Heart right ventricle (tissue), 16 donors: ENCODE results near the gene PTPRG. TPM values are rescaled to one million over a fixed set of nuclear protein-coding genes. Genes with fewer than 3 reads are reported as not detected.

ENCODE experiments used
- ATAC-seq, 8 donors: fragments of 200-7000 bp; cut with Tn5 transposase; one replicate each; pipeline ENCODE4 v1.9.1; 2020; ENCODE audit warnings: mild to moderate bottlenecking in 8 of 8, moderate library complexity in 8 of 8, moderate number of reproducible peaks in 1 of 8
- DNase-seq, 2 donors: peaks; one replicate each; pipeline ENCODE4 v3.0.0-alpha.2; 2020
- H3K27ac ChIP-seq, 10 donors: fragments of 200-600 bp; sonication (generic) in 2 of 10; one replicate each; pipeline versions ENCODE4 v1.5.0 to v1.8.0; 2020 to 2022; ENCODE audit warnings: mild to moderate bottlenecking in 3 of 10
- H3K27me3 ChIP-seq, 7 donors: fragments of 200-600 bp; one replicate each; pipeline ENCODE4 v1.8.0; 2021 to 2022; ENCODE audit warnings: mild to moderate bottlenecking in 2 of 7
- H3K36me3 ChIP-seq, 9 donors: fragments of 200-600 bp; sonication (generic) in 1 of 9; one replicate each; pipeline versions ENCODE4 v1.5.0 to v1.8.0; 2020 to 2022; ENCODE audit warnings: mild to moderate bottlenecking in 2 of 9
- H3K4me1 ChIP-seq, 9 donors: fragments of 200-600 bp; sonication (generic) in 1 of 9; one replicate each; pipeline versions ENCODE4 v1.5.0 to v1.8.0; 2020 to 2022; ENCODE audit warnings: mild to moderate bottlenecking in 4 of 9
- H3K4me3 ChIP-seq, 10 donors: fragments of 200-600 bp; sonication (generic) in 2 of 10; one replicate each; pipeline versions ENCODE4 v1.5.0 to v1.8.0; 2020 to 2022; ENCODE audit warnings: mild to moderate bottlenecking in 7 of 10, moderate library complexity in 2 of 10
- H3K9me3 ChIP-seq, 11 donors: fragments of 200-600 bp in 10 of 11; sonication (generic) in 2 of 11; one replicate each; pipeline versions ENCODE4 v1.5.0 to v1.8.0; 2013 to 2022; ENCODE audit warnings: mild to moderate bottlenecking in 2 of 11, control low read depth in 1 of 11, moderate library complexity in 1 of 11
- WGBS, 2 donors: extraction: QIAGEN DNeasy Blood & Tissue Kit; methylation state at CpG; one replicate each; pipeline ENCODE4 v1.1.7; 2013; ENCODE audit warnings: inconsistent platforms in 1 of 2; 5-methylcytosine and 5-hydroxymethylcytosine counted together
- intact Hi-C, 10 donors: fragments of 100-400 bp; cut with DNase I; formaldehyde crosslinking; loops; one replicate each; pipeline versions ENCODE4 v1.11.1 to v1.14.2; 2022
- polyA plus RNA-seq, 2 donors: library from polyadenylated mRNA; stranded (reverse); fragments of 200-250 nt; gene quantifications; one replicate each; pipeline ENCODE4 v1.2.3, GENCODE V29; 2013
- total RNA-seq, 10 donors: library from RNA; stranded (reverse); fragmentation: NEBNext Ultra II Directional in 3 of 10; extraction: Animal tissue kit (Norgen Biotek cat#: 25700) in 3 of 10; gene quantifications; one replicate each; pipeline versions ENCODE4 v1.2.1 to v1.2.4, GENCODE V29; 2021 to 2023
- TF ChIP-seq, protein P1 (sequence below), 9 donors: fragments of 200-600 bp; sonication (generic) in 2 of 9; IDR thresholded peaks; one replicate each; pipeline versions ENCODE4 v1.5.0 to v1.8.0; 2021 to 2022; ENCODE audit warnings: antibody characterized with exemption in 9 of 9, mild to moderate bottlenecking in 5 of 9, moderate library complexity in 1 of 9
- donor health status: Arrhythmogenic right ventricular cardiomyopathy.
- donor health status: ischemic (EF 13 %, LVEDD 7.1; RV severe dilation, severe dysfunction).
- donor health status: healthy with polysubstance abuse.
- donor health status: DM: no; HTN: yes; CAD: no.
- donor health status: DM: no; HTN: no; CAD: no.
- donor health status: ischemic (EF 25% LVEDD 6.9; RV normal size, moderate dysfunction).
- donor health status: ischemic (EF 25% LVEDD 5.7; RV mildly dilated, moderate dysfunction).
- donor health status: healthy.
- donor health status: DM: yes; HTN: yes; CAD: no.
- donor health status: Ischemic cardiomyopathy.
- donor health status: ischemic (EF 35%, LVEDD 5.7; RV mildly dilated, moderate dysfunction).
- donor health status: nonischemic (EF 11% LVEDD 7.7; RV severe dilation, severe dysfunction).
- donor health status: DM: yes; HTN: yes; CAD: no.
- donor health status: PGD.
- donor health status: ischemic (EF 29% LVEDD 5.4; RV normal size, mild dysfunction).
- donor health status: nonischemic (EF 23%, LVEDD 6.1; RV moderate dilation, normal function).

The PTPRG gene
- total and polyA plus RNA-seq, 12 donors = 10.1 to 38.3 (median 32.6) TPM

DNA sequence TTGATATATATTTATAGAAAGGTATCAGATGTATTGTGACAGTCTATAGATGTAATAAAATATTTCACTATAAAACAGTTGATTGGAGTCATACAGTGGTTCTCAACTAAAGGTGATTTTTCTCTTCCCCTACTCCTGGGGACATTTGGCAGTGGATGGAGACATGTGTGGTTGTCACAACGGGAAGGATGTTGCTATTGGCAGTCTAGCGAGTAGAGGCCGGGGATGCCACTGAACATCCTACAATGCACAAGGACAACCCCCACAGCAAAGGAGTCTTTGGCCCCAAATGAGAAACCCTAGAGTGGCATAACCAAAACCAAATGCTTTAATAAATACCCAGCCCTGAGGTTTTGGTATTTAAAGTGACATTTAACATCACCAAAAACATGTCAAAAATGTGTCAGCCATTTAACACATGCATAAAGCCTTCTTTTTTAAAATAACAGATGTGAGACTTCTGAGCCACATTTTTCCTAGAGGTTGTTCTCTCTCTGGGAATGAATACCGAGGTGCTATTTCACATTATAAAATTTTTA lies 367.5 kb downstream of the PTPRG start:
- ATAC-seq = no peak
- Histone ChIP-seq H3K27ac (peak overlapping the region in 4 of 10 donors; percentile 5 to 81 (median 76)), H3K27me3 (no peaks in the 10 kb centered on the region), H3K4me3 (no peak overlapping the region), H3K4me1 (peaks cover 22 to 63% (median 50%) of the 10 kb centered on the region in 9 donors), H3K36me3 (no peaks in the 10 kb centered on the region), H3K9me3 (no peaks in the 10 kb centered on the region)
- WGBS, 2 donors = 58 to 59% methylated on average over 4 of the region's 4 CpGs
- DNase-seq = no peak
- intact Hi-C loops = loop anchor here in 5 of 10 donors (5.0 to 10.0 kb wide), 8 partner anchors 62 to 367 kb away; partner anchors contain the start of gene PTPRG (in 3 of the 5)
- TF ChIP-seq, protein P1, sequence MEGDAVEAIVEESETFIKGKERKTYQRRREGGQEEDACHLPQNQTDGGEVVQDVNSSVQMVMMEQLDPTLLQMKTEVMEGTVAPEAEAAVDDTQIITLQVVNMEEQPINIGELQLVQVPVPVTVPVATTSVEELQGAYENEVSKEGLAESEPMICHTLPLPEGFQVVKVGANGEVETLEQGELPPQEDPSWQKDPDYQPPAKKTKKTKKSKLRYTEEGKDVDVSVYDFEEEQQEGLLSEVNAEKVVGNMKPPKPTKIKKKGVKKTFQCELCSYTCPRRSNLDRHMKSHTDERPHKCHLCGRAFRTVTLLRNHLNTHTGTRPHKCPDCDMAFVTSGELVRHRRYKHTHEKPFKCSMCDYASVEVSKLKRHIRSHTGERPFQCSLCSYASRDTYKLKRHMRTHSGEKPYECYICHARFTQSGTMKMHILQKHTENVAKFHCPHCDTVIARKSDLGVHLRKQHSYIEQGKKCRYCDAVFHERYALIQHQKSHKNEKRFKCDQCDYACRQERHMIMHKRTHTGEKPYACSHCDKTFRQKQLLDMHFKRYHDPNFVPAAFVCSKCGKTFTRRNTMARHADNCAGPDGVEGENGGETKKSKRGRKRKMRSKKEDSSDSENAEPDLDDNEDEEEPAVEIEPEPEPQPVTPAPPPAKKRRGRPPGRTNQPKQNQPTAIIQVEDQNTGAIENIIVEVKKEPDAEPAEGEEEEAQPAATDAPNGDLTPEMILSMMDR (IDR thresholded peaks at IDR 0.05) = no peak

DNA sequence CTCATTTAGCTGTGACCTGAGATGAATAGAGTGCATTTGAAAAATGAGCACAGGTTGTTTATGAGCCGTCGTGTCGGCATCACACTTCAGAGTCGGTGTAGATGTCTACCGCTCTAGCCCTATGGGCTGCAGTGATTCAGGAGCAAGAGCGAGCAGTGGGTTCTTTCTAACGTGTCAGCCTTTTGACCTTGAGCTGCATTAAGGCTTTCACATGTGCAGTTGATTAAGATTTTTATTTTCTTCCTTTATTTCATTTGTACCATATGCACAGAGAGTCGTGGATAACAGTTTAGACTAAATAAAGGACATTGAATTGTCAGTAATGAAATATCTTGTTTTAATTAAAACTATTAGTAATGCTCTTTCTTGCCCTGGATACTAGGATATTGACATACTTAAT lies 368.2 kb downstream of the PTPRG start:
- WGBS, 2 donors = 90 to 94% methylated on average over 8 of the region's 8 CpGs
- DNase-seq = no peak
- TF ChIP-seq, protein P1 (IDR thresholded peaks at IDR 0.05) = no peak
- no peak for ATAC-seq
- no peaks in the 10 kb centered on the region for H3K36me3 ChIP-seq
- H3K27me3 ChIP-seq = no peaks in the 10 kb centered on the region
- H3K9me3 ChIP-seq = peaks cover 0 to 4% (median 0%) of the 10 kb centered on the region in 11 donors
- no peak overlapping the region for H3K4me3 ChIP-seq
- intact Hi-C loops = loop anchor here in 7 of 10 donors (5.0 to 10.0 kb wide), 9 partner anchors 62 to 367 kb away; partner anchors contain the start of gene PTPRG (in 5 of the 7)
- peaks cover 22 to 55% (median 42%) of the 10 kb centered on the region in 9 donors for H3K4me1 ChIP-seq
- peak overlapping the region in 5 of 10 donors; percentile 2 to 78 (median 5) for H3K27ac ChIP-seq

DNA sequence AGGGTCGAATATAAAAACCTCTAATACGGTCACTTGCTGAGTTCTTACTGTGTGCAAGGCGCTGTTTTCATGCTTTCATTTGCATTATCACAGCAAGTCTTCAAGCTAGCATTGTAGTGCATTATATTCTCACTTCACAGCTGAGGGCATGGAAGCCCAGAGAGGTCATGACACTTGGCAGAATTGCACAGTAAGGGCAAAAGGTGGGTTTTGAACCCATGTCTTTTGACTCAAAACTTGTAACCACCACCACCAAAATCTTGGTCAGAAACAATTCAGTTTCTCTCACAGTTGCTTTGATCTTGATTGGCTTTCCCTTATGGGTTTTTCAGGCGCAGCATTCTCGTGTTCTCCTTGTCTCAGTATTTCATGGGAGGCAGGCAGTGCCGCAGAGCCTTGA lies 371.1 kb downstream of the PTPRG start:
- no peaks in the 10 kb centered on the region for H3K36me3 ChIP-seq
- intact Hi-C loops = loop anchor here in 3 of 10 donors (5.0 to 10.0 kb wide), 4 partner anchors 68 to 370 kb away; partner anchors contain the start of gene PTPRG (in 2 of the 3)

DNA sequence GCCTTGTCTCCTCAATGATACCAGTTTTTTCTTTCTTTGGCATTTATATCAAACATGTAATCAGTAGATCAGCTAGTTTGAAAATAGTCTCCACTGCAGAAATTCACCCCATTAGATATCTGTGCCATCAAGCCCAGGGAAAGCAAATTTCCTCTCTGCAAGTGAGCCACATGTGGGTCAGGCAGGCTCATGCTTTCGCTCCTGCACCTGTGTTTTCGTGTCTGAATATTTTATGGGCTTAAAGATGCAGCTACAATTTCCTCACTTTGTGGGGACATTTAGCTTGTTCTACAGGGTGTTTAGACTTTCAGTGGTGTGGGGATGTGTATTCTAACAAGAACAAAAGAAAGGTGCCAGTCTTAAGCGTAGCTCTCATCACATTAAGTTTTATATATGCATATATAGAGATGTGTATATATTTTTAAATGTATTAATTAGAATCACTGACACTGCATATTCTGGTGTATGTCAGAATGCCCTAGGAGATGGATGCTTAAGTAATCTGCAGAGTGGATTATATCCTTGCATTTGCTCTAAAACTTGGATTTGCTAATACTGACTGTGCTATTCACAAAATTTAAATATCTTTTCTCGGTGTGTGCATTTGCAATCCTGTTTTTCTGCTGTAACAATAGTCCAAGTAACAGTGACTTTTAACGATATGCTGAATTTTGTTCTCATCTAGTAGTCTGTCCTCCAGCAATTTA lies 372.6 kb downstream of the PTPRG start:
- H3K27me3 ChIP-seq = no peaks in the 10 kb centered on the region
- DNase-seq (no peak), ATAC-seq (no peak)
- peaks cover under 1 to 25% (median 6%) of the 10 kb centered on the region in 9 donors for H3K4me1 ChIP-seq
- intact Hi-C loops = loop anchor here in 3 of 10 donors (5.0 to 10.0 kb wide), 4 partner anchors 69 to 372 kb away; partner anchors contain the start of gene PTPRG (in 2 of the 3)
- 96% methylated on average over 5 of the region's 5 CpGs for WGBS, 2 donors
- H3K4me3 ChIP-seq = no peak overlapping the region
- peaks cover 0 to 8% (median 0%) of the 10 kb centered on the region in 11 donors for H3K9me3 ChIP-seq
- H3K36me3 ChIP-seq = no peaks in the 10 kb centered on the region
- TF ChIP-seq, protein P1 (IDR thresholded peaks at IDR 0.05) = no peak
- no peak overlapping the region for H3K27ac ChIP-seq

More for the DNA sequence above, 371.1 kb downstream of the PTPRG start:
- H3K4me3 ChIP-seq = no peak overlapping the region
- 97% methylated on average over 6 of the region's 6 CpGs for WGBS, 2 donors
- no peak for ATAC-seq
- no peak for DNase-seq
- H3K9me3 ChIP-seq = peaks cover 0 to 8% (median 0%) of the 10 kb centered on the region in 11 donors
- TF ChIP-seq, protein P1 (IDR thresholded peaks at IDR 0.05) = no peak
- H3K27me3 ChIP-seq = no peaks in the 10 kb centered on the region
- peaks cover 8 to 32% (median 17%) of the 10 kb centered on the region in 9 donors for H3K4me1 ChIP-seq
- no peak overlapping the region for H3K27ac ChIP-seq
